Measurements from ENCODE around the gene TIMP2. TPM values are rescaled to one million over a fixed set of nuclear protein-coding genes. Genes with fewer than 3 reads are reported as not detected.

TIMP2 gene
- total RNA-seq, 3 donors from 2014 or later = 72.0 to 344 (median 112) TPM

- peak overlapping the region in 1 of 2 donors; percentile 3 for H3K27ac ChIP-seq
- H3K27me3 ChIP-seq = no peaks in the 10 kb centered on the region
- H3K4me1 ChIP-seq = peaks cover 20% of the 10 kb centered on the region in 2 donors
Observed at GRCh38 chr17:78886954-78887353, 38.2 kb downstream of the TIMP2 start.

GRCh38 chr17:78885956-78886355 lies 39.2 kb downstream of the TIMP2 start:
- Histone ChIP-seq H3K9me3 (no peaks in the 10 kb centered on the region), H3K27ac (peak overlapping the region; percentile 85 to 98), H3K27me3 (no peaks in the 10 kb centered on the region), H3K36me3 (no peaks in the 10 kb centered on the region), H3K4me1 (peaks cover 19 to 20% of the 10 kb centered on the region in 2 donors), H3K4me3 (no peak overlapping the region)
- TF ChIP-seq POLR2AphosphoS5 (IDR thresholded peaks at IDR 0.05) = no peak
- TF ChIP-seq POLR2A (IDR thresholded peaks at IDR 0.05) = no peak
- no peak for TF ChIP-seq CTCF (IDR thresholded peaks at IDR 0.05)
- no peak for DNase-seq (ENCODE audit: low spot score in 2 of 2)
- intact Hi-C loops (cut with DNase I; ENCODE audit: low total_unique reads) = no loop called here

More at GRCh38 chr17:78886954-78887353, 38.2 kb downstream of the TIMP2 start:
- TF ChIP-seq CTCF (IDR thresholded peaks at IDR 0.05) (no peak), POLR2A (IDR thresholded peaks at IDR 0.05) (no peak), POLR2AphosphoS5 (IDR thresholded peaks at IDR 0.05) (no peak)
- Histone ChIP-seq H3K4me3 (no peak overlapping the region), H3K9me3 (no peaks in the 10 kb centered on the region), H3K36me3 (no peaks in the 10 kb centered on the region)
- intact Hi-C loops (cut with DNase I; ENCODE audit: low total_unique reads) = no loop called here
- DNase-seq (ENCODE audit: low spot score in 2 of 2) = no peak

GRCh38 chr17:78884876-78885667 lies 40.1 kb downstream of the TIMP2 start:
- Histone ChIP-seq H3K4me3 (peak overlapping the region in 2 of 3 donors; percentile 28 to 59), H3K4me1 (peaks cover 19 to 20% of the 10 kb centered on the region in 2 donors), H3K9me3 (no peaks in the 10 kb centered on the region), H3K27me3 (no peaks in the 10 kb centered on the region), H3K36me3 (no peaks in the 10 kb centered on the region), H3K27ac (peak overlapping the region; percentile 85 to 98)
- TF ChIP-seq POLR2A (IDR thresholded peaks at IDR 0.05) = no peak
- no peak for TF ChIP-seq CTCF (IDR thresholded peaks at IDR 0.05)
- no peak for TF ChIP-seq POLR2AphosphoS5 (IDR thresholded peaks at IDR 0.05)
- intact Hi-C loops (cut with DNase I; ENCODE audit: low total_unique reads) = no loop called here
- DNase-seq (ENCODE audit: low spot score in 2 of 2) = no peak

GRCh38 chr17:78884148-78884825 lies 40.9 kb downstream of the TIMP2 start:
- no peaks in the 10 kb centered on the region for H3K27me3 ChIP-seq
- no peak for DNase-seq (ENCODE audit: low spot score in 2 of 2)
- peak overlapping the region; percentile 28 to 59 (median 33) for H3K4me3 ChIP-seq
- no peaks in the 10 kb centered on the region for H3K36me3 ChIP-seq
- peaks cover 19 to 20% of the 10 kb centered on the region in 2 donors for H3K4me1 ChIP-seq
- intact Hi-C loops (cut with DNase I; ENCODE audit: low total_unique reads) = no loop called here
- H3K9me3 ChIP-seq = no peaks in the 10 kb centered on the region
- TF ChIP-seq CTCF (IDR thresholded peaks at IDR 0.05) = no peak
- TF ChIP-seq POLR2AphosphoS5 (IDR thresholded peaks at IDR 0.05) = no peak
- TF ChIP-seq POLR2A (IDR thresholded peaks at IDR 0.05) = no peak
- H3K27ac ChIP-seq = peak overlapping the region; percentile 85 to 98

Data from breast epithelium (tissue), 4 donors.